GM12878 (cell line): ENCODE measurements around the gene FLVCR1. TPM values are rescaled to one million over a fixed set of nuclear protein-coding genes. Genes with fewer than 3 reads are reported as not detected.

Source experiments
- ATAC-seq: fragments of 200-7000 bp; cut with Tn5 transposase; 3 replicates; pipeline ENCODE4 v1.9.1; 2020; ENCODE audit warnings: mild to moderate bottlenecking, moderate library complexity
- BruUV-seq: library from RNA; stranded (reverse); fragments of 400-500 nt; replicated peaks from 2 replicates; lab custom pipeline; 2021; lab: Mats Ljungman, UMichigan
- CTCF ChIA-PET: fragments of 300-600 bp; sonication (Branson Sonifier 250); formaldehyde crosslinking; extraction: SDS; loops from one replicate; lab custom pipeline; 2021; ENCODE audit warnings: inconsistent platforms; lab: Yijun Ruan, JAX
- POLR2A ChIA-PET: fragments of 350-600 bp; formaldehyde crosslinking; extraction: SDS; loops from one replicate; lab custom pipeline; 2021; ENCODE audit warnings: inconsistent platforms; lab: Charles Lee
- RAD21 ChIA-PET: fragments of 300-600 bp; sonication (Branson Sonifier 250); formaldehyde crosslinking; loops from one replicate; lab custom pipeline; 2023; ENCODE audit warnings: antibody characterized with exemption; ENCODE audit not compliant: unreplicated experiment; lab: Charles Lee
- SMC1A ChIA-PET: fragments of 300-600 bp; sonication (Branson Sonifier 250); formaldehyde crosslinking; loops from one replicate; lab custom pipeline; 2023; ENCODE audit not compliant: unreplicated experiment, uncharacterized antibody; lab: Charles Lee
- DNase-seq: peaks from one replicate; pipeline ENCODE4 v3.0.0-alpha.2; 2011; ENCODE audit warnings: low read depth, low spot score
- FAIRE-seq: peaks from 3 replicates; lab custom pipeline; 2011; peaks lifted over from hg19 to GRCh38; lab: Jason Lieb, UNC
- H2AFZ ChIP-seq: 2 replicates; pipeline ENCODE4 v1.6.0; 2011; ENCODE audit warnings: low read depth, low read length, control low read depth; ENCODE audit not compliant: control insufficient read depth
- H3K27ac ChIP-seq: 2 replicates; pipeline ENCODE4 v1.5.1; 2011; ENCODE audit warnings: control low read depth; ENCODE audit not compliant: control insufficient read depth, insufficient read depth
- H3K27me3 ChIP-seq, 2 experiments: replicated peaks in 1 of 2; 2 replicates each; pipeline versions ENCODE4 v1.6.0 to v1.6.1; 2011; ENCODE audit warnings: low read length in 1 of 2; ENCODE audit not compliant: control insufficient read depth in 2 of 2, insufficient read depth in 2 of 2
- H3K36me3 ChIP-seq, 2 experiments: 2 replicates each; pipeline ENCODE4 v1.5.1; 2011; ENCODE audit warnings: low read length in 1 of 2; ENCODE audit not compliant: control insufficient read depth in 2 of 2, insufficient read depth in 2 of 2
- H3K4me1 ChIP-seq: 2 replicates; pipeline ENCODE4 v1.6.1; 2011; ENCODE audit warnings: mild to moderate bottlenecking, low read length, moderate library complexity, mixed read lengths; ENCODE audit not compliant: control insufficient read depth, insufficient read depth
- H3K4me2 ChIP-seq: 2 replicates; pipeline ENCODE4 v1.6.0; 2011; ENCODE audit warnings: control low read depth; ENCODE audit not compliant: control insufficient read depth, insufficient read depth
- H3K4me3 ChIP-seq: fragments of 200-600 bp; sonication (generic); 2 replicates; pipeline ENCODE4 v1.5.1; 2016
- H3K79me2 ChIP-seq: 2 replicates; pipeline ENCODE4 v1.6.0; 2011; ENCODE audit warnings: low read length; ENCODE audit not compliant: control insufficient read depth, insufficient read depth
- H3K9ac ChIP-seq: 2 replicates; pipeline ENCODE4 v1.8.0; 2011; ENCODE audit warnings: low read length, control low read depth, mixed read lengths; ENCODE audit not compliant: control insufficient read depth, insufficient read depth
- H3K9me3 ChIP-seq: replicated peaks from 3 replicates; pipeline ENCODE4 v1.5.1; 2011; ENCODE audit warnings: mild to moderate bottlenecking, low read length; ENCODE audit not compliant: control insufficient read depth, insufficient read depth
- H4K20me1 ChIP-seq: 2 replicates; pipeline ENCODE4 v1.6.0; 2011; ENCODE audit not compliant: control insufficient read depth, insufficient read depth
- BCL11A ChIP-seq: IDR thresholded peaks from 2 replicates; pipeline ENCODE4 v1.6.1; 2011; ENCODE audit warnings: low read depth, low read length
- CREM ChIP-seq: IDR thresholded peaks from 2 replicates; pipeline ENCODE4 v1.6.1; 2014; ENCODE audit warnings: antibody characterized with exemption, low read depth
- EGR1 ChIP-seq, 2 experiments: IDR thresholded peaks; 1 replicate in 1 of 2; 2 replicates in 1 of 2; pipeline ENCODE4 v1.6.1; 2011 to 2012; ENCODE audit warnings: low read depth in 2 of 2, low read length in 2 of 2, borderline replicate concordance in 1 of 2, mild to moderate bottlenecking in 1 of 2, moderate library complexity in 1 of 2
- GATAD2B ChIP-seq: fragments of 450-650 bp; conservative IDR thresholded peaks from 2 replicates; pipeline ENCODE4 v1.6.1; 2017; ENCODE audit warnings: low read depth, mild to moderate bottlenecking, moderate library complexity
- MXI1 ChIP-seq: fragments of 150-350 bp; IDR thresholded peaks from 2 replicates; pipeline ENCODE4 v1.6.1; 2011; ENCODE audit warnings: low read depth, mild to moderate bottlenecking, inconsistent platforms, low read length, improper control_type of control experiment
- RBBP5 ChIP-seq: fragments of 200-600 bp; sonication (generic); conservative IDR thresholded peaks from 2 replicates; pipeline ENCODE4 v1.6.1; 2016
- RELA ChIP-seq: fragments of 450-650 bp; IDR thresholded peaks from 2 replicates; pipeline ENCODE4 v1.8.0; 2014; ENCODE audit warnings: borderline replicate concordance; ENCODE audit not compliant: partially characterized antibody
- SREBF1 ChIP-seq: IDR thresholded peaks from 2 replicates; pipeline ENCODE4 v1.6.1; 2012; ENCODE audit warnings: mild to moderate bottlenecking, low read length
- TCF12 ChIP-seq: IDR thresholded peaks from 2 replicates; pipeline ENCODE4 v1.6.1; 2011; ENCODE audit warnings: low read depth, mild to moderate bottlenecking, low read length
- ZBED1 ChIP-seq: IDR thresholded peaks from 2 replicates; pipeline ENCODE4 v1.6.1; 2016; ENCODE audit warnings: borderline replicate concordance
- WGBS: methylation state at CpG from one replicate; pipeline ENCODE4 v1.1.6; 2016; ENCODE audit warnings: low lambda C conversion rate; ENCODE audit not compliant: insufficient replicate concordance, insufficient coverage; ENCODE audit errors: missing lambda C conversion rate; 5-methylcytosine and 5-hydroxymethylcytosine counted together
- in situ Hi-C: fragments of 300-500 bp; cut with MboI; formaldehyde crosslinking; loops from 9 replicates; pipeline ENCODE4 v1.14.3; 2018; ENCODE audit warnings: mixed read lengths
- intact Hi-C: fragments of 100-400 bp; cut with micrococcal nuclease; formaldehyde crosslinking; loops from one replicate; pipeline ENCODE4 v1.14.2; 2022; ENCODE audit not compliant: unreplicated experiment
- polyA plus RNA-seq, 11 experiments: library from polyadenylated mRNA; depleted of rRNA in 4 of 11; unstranded in 6 of 11; stranded (reverse) in 5 of 11; fragments of >200 nt; fragmentation: Nextera tagmentation in 4 of 11; fragmentation: Illumina TruSeq in 1 of 11; extraction: Ambion mirVana in 4 of 11; extraction: Trizol in 1 of 11; gene quantifications; 1 replicate in 1 of 11; 2 replicates in 10 of 11; pipeline versions ENCODE4 v1.2.1 to v1.2.3, GENCODE V29; 2011 to 2016; ENCODE audit warnings: inconsistent platforms in 2 of 11, missing spikeins in 2 of 11, low read depth in 1 of 11
- total RNA-seq, 4 experiments: library from RNA; depleted of rRNA in 3 of 4; stranded (reverse); fragments of >200 nt in 3 of 4; fragmentation: Illumina TruSeq in 1 of 4; extraction: Trizol in 1 of 4; gene quantifications; 2 replicates each; pipeline versions ENCODE4 v1.2.1 to v1.2.3, GENCODE V29; 2013 to 2021
- TF ChIP-seq, protein P1 (sequence below): fragments of 450-650 bp; conservative IDR thresholded peaks from 2 replicates; pipeline ENCODE4 v1.6.1; 2017; ENCODE audit warnings: mild to moderate bottlenecking, moderate library complexity
- TF ChIP-seq, protein P2 (sequence below): fragments of 450-650 bp; formaldehyde crosslinking; IDR thresholded peaks from 2 replicates; pipeline ENCODE4 v1.4.0; 2022; ENCODE audit warnings: mild to moderate bottlenecking, moderate library complexity
- TF ChIP-seq, protein P3 (sequence below): IDR thresholded peaks from 2 replicates; pipeline ENCODE4 v1.6.1; 2012; ENCODE audit warnings: low read length, inconsistent platforms
- TF ChIP-seq, protein P4 (sequence below): IDR thresholded peaks from 2 replicates; pipeline ENCODE4 v1.6.1; 2012; ENCODE audit warnings: low read depth, low read length, improper control_type of control experiment

Gene FLVCR1
- total and polyA plus RNA-seq, 10 of the 15 experiments (the other 5 are each of a cell fraction or from before 2014, with no cell fraction given) = 7.1 to 25.2 (median 17.6) TPM

DNA sequence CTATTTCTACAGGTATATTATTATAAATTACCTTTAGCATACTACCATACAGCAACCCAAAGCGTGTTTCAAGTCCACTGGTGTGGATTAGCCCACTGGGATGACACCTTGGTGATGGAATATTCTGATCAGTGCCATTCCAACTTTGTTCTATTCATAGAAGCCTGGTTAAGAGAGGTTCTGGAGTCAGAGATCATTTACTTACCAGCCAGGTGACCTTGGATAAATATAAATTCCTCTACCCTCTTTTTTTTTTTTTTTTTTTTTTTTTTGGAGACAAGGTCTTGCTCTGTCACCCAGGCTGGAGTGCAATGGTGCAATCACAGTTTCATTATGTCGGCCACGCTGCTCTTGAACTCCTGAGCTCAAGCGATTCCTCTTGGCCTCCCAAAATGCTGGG, 10.5 kb upstream of the FLVCR1 start, which contains the start of gene SPATA45 (continued):
- TF ChIP-seq, protein P1, sequence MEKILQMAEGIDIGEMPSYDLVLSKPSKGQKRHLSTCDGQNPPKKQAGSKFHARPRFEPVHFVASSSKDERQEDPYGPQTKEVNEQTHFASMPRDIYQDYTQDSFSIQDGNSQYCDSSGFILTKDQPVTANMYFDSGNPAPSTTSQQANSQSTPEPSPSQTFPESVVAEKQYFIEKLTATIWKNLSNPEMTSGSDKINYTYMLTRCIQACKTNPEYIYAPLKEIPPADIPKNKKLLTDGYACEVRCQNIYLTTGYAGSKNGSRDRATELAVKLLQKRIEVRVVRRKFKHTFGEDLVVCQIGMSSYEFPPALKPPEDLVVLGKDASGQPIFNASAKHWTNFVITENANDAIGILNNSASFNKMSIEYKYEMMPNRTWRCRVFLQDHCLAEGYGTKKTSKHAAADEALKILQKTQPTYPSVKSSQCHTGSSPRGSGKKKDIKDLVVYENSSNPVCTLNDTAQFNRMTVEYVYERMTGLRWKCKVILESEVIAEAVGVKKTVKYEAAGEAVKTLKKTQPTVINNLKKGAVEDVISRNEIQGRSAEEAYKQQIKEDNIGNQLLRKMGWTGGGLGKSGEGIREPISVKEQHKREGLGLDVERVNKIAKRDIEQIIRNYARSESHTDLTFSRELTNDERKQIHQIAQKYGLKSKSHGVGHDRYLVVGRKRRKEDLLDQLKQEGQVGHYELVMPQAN = no peak
- TF ChIP-seq RBBP5 = no peak
- TF ChIP-seq EGR1 (IDR thresholded peaks at IDR 0.05; ENCODE audit: borderline replicate concordance in 1 of 2, low read depth in 2 of 2, low read length in 2 of 2) = no peak
- no peak for TF ChIP-seq RELA
- no peak for TF ChIP-seq ZBED1
- TF ChIP-seq, all 136 proteins: peak for 0

DNA sequence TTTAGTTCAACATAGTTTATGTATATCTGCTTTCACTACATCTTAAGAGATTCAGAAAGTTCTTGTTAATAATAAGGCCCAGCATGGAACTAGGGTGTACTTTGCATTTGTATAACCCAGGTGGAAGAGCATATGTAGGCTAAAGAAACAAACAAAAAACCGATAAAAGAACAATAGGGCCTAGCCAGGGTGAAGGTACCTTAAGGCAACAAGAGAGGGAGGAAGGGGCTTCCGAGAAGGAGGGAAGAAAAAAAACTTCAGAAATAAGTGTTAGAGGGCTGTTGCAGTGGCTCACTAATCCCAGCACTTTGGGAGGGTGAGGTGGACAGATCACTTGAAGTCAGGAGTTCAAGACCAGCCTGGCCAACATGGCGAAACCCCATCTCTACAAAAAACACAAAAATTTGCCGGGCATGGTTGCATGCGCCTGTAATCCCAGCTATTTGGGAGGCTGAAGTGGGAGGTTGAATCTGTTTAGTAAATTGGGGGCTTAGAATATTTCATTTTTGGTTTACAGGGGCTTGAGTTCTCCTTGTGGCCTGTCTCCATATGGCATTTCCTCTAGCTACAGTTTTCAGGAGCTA, 5.9 kb upstream of the FLVCR1 start:
- Histone ChIP-seq H3K4me2 (no peak overlapping the region), H3K27ac (no peak overlapping the region), H3K4me3 (no peak overlapping the region), H3K36me3 (no peaks in the 10 kb centered on the region), H3K79me2 (peaks cover 7% of the 10 kb centered on the region), H2AFZ (no peak overlapping the region), H3K27me3 (no peaks in the 10 kb centered on the region), H3K9me3 (no peaks in the 10 kb centered on the region), H4K20me1 (no peaks in the 10 kb centered on the region), H3K4me1 (peaks cover 6% of the 10 kb centered on the region), H3K9ac (no peak overlapping the region)
- RAD21 ChIA-PET = no interaction called here
- CTCF ChIA-PET = no interaction called here
- ATAC-seq (no peak), DNase-seq (no peak), FAIRE-seq (no peak)
- in situ Hi-C loops = no loop called here
- SMC1A ChIA-PET = no interaction called here
- POLR2A ChIA-PET = no interaction called here
- WGBS = 97% methylated on average over 5 of the region's 5 CpGs
- intact Hi-C loops = no loop called here
- BruUV-seq = no TSS peak
- no peak for TF ChIP-seq TCF12
- TF ChIP-seq MXI1 = no peak
- TF ChIP-seq, protein P2, sequence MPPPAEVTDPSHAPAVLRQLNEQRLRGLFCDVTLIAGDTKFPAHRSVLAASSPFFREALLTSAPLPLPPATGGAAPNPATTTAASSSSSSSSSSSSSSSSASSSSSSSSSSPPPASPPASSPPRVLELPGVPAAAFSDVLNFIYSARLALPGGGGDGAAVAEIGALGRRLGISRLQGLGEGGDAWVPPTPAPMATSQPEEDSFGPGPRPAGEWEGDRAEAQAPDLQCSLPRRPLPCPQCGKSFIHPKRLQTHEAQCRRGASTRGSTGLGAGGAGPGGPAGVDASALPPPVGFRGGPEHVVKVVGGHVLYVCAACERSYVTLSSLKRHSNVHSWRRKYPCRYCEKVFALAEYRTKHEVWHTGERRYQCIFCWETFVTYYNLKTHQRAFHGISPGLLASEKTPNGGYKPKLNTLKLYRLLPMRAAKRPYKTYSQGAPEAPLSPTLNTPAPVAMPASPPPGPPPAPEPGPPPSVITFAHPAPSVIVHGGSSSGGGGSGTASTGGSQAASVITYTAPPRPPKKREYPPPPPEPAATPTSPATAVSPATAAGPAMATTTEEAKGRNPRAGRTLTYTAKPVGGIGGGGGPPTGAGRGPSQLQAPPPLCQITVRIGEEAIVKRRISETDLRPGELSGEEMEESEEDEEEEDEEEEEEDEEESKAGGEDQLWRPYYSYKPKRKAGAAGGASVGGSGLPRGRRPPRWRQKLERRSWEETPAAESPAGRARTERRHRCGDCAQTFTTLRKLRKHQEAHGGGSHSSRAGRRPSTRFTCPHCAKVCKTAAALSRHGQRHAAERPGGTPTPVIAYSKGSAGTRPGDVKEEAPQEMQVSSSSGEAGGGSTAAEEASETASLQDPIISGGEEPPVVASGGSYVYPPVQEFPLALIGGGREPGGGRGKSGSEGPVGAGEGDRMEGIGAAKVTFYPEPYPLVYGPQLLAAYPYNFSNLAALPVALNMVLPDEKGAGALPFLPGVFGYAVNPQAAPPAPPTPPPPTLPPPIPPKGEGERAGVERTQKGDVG (CRISPR knock-in tag) = no peak
- no peak for TF ChIP-seq ZBED1
- TF ChIP-seq GATAD2B = no peak
- TF ChIP-seq, protein P3, sequence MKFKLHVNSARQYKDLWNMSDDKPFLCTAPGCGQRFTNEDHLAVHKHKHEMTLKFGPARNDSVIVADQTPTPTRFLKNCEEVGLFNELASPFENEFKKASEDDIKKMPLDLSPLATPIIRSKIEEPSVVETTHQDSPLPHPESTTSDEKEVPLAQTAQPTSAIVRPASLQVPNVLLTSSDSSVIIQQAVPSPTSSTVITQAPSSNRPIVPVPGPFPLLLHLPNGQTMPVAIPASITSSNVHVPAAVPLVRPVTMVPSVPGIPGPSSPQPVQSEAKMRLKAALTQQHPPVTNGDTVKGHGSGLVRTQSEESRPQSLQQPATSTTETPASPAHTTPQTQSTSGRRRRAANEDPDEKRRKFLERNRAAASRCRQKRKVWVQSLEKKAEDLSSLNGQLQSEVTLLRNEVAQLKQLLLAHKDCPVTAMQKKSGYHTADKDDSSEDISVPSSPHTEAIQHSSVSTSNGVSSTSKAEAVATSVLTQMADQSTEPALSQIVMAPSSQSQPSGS = no peak
- no peak for TF ChIP-seq SREBF1
- TF ChIP-seq, protein P4, sequence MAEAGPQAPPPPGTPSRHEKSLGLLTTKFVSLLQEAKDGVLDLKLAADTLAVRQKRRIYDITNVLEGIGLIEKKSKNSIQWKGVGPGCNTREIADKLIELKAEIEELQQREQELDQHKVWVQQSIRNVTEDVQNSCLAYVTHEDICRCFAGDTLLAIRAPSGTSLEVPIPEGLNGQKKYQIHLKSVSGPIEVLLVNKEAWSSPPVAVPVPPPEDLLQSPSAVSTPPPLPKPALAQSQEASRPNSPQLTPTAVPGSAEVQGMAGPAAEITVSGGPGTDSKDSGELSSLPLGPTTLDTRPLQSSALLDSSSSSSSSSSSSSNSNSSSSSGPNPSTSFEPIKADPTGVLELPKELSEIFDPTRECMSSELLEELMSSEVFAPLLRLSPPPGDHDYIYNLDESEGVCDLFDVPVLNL = no peak
- no peak for TF ChIP-seq CREM
- TF ChIP-seq BCL11A = no peak
